Fibroblast of lung (primary cell): ENCODE measurements around the gene DNAH17. TPM values are rescaled to one million over a fixed set of nuclear protein-coding genes. Genes with fewer than 3 reads are reported as not detected.

Experiments
- DNase-seq, 2 donors: peaks; one replicate each; pipeline versions ENCODE4 v3.0.0 to v3.0.0-alpha.2; 2010; ENCODE audit warnings: low read depth in 2 of 2
- H2AFZ ChIP-seq: 2 replicates; pipeline ENCODE4 v1.5.1; 2012; ENCODE audit warnings: low read length, control low read depth, inconsistent platforms
- H3K27ac ChIP-seq: 2 replicates; pipeline ENCODE4 v1.5.1; 2011; ENCODE audit warnings: low read length, control low read depth; ENCODE audit not compliant: insufficient read depth
- H3K27me3 ChIP-seq: 2 replicates; pipeline ENCODE4 v1.5.1; 2011; ENCODE audit warnings: mild to moderate bottlenecking, low read length; ENCODE audit not compliant: control insufficient read depth, insufficient read depth
- H3K36me3 ChIP-seq: 2 replicates; pipeline ENCODE4 v1.5.1; 2011; ENCODE audit warnings: low read length; ENCODE audit not compliant: control insufficient read depth, insufficient read depth
- H3K4me1 ChIP-seq: 2 replicates; pipeline ENCODE4 v1.5.1; 2011; ENCODE audit warnings: low read length; ENCODE audit not compliant: control insufficient read depth, insufficient read depth; ENCODE audit errors: extremely low read depth
- H3K4me2 ChIP-seq: 2 replicates; pipeline ENCODE4 v1.5.1; 2011; ENCODE audit warnings: low read length, control low read depth; ENCODE audit not compliant: insufficient read depth; ENCODE audit errors: extremely low read depth
- H3K4me3 ChIP-seq, 4 experiments: fragments of 200-600 bp in 1 of 4; sonication (generic) in 1 of 4; replicated peaks in 1 of 4; 2 replicates each; pipeline ENCODE4 v1.5.1; 2011 to 2016; ENCODE audit warnings: low read length in 4 of 4, low read depth in 3 of 4, mild to moderate bottlenecking in 3 of 4, control low read depth in 2 of 4, inconsistent platforms in 1 of 4, mixed read lengths in 1 of 4; ENCODE audit not compliant: insufficient read depth in 1 of 4; ENCODE audit errors: control extremely low read depth in 1 of 4
- H3K79me2 ChIP-seq: 2 replicates; pipeline ENCODE4 v1.5.1; 2012; ENCODE audit warnings: mild to moderate bottlenecking, low read length, inconsistent platforms; ENCODE audit not compliant: control insufficient read depth, insufficient read depth
- H3K9ac ChIP-seq: 2 replicates; pipeline ENCODE4 v1.5.1; 2011; ENCODE audit warnings: mild to moderate bottlenecking, low read length, control low read depth; ENCODE audit not compliant: insufficient read depth
- H3K9me3 ChIP-seq: 2 replicates; pipeline ENCODE4 v1.5.1; 2012; ENCODE audit warnings: low read depth, low read length; ENCODE audit not compliant: control insufficient read depth, insufficient read depth
- H4K20me1 ChIP-seq: 2 replicates; pipeline ENCODE4 v1.5.1; 2011; ENCODE audit warnings: low read length; ENCODE audit not compliant: control insufficient read depth, insufficient read depth; ENCODE audit errors: extremely low read depth
- CTCF ChIP-seq, 2 donors: IDR thresholded peaks in 1 of 2; conservative IDR thresholded peaks in 1 of 2; 1 replicate in 1 of 2; 2 replicates in 1 of 2; pipeline ENCODE4 v1.5.1; 2011 to 2012; ENCODE audit warnings: low read length in 2 of 2, control low read depth in 1 of 2, inconsistent platforms in 1 of 2, low read depth in 1 of 2, mild to moderate bottlenecking in 1 of 2
- EZH2 ChIP-seq: IDR thresholded peaks from 2 replicates; pipeline ENCODE4 v1.5.1; 2012; ENCODE audit warnings: low read length, control low read depth, mild to moderate bottlenecking; ENCODE audit errors: missing control alignments
- polyA plus RNA-seq, 2 donors: library from polyadenylated mRNA; depleted of rRNA in 1 of 2; stranded (reverse) in 1 of 2; unstranded in 1 of 2; fragments of >200 nt; gene quantifications; 2 replicates each; pipeline ENCODE4 v1.2.1, GENCODE V29; 2011 to 2012; ENCODE audit warnings: missing spikeins in 1 of 2
- total RNA-seq: library from RNA; depleted of rRNA; stranded (reverse); fragments of >200 nt; gene quantifications from 2 replicates; pipeline ENCODE4 v1.2.1, GENCODE V29; 2014

DNAH17 gene
- total and polyA plus RNA-seq, 2 donors (not counting 1 experiment from before 2014, with no cell fraction given): not detected

GRCh38 chr17:78474614-78475146 lies 102.5 kb downstream of the DNAH17 start:
- Histone ChIP-seq H3K4me1 (no peaks in the 10 kb centered on the region), H3K9me3 (no peaks in the 10 kb centered on the region), H3K4me2 (no peak overlapping the region), H3K4me3 (no peak overlapping the region), H3K27ac (no peak overlapping the region), H3K27me3 (peaks cover 12% of the 10 kb centered on the region), H4K20me1 (no peaks in the 10 kb centered on the region), H2AFZ (no peak overlapping the region), H3K9ac (no peak overlapping the region), H3K36me3 (no peaks in the 10 kb centered on the region), H3K79me2 (no peaks in the 10 kb centered on the region)
- no peak for DNase-seq
- TF ChIP-seq EZH2: no peak
- no peak for TF ChIP-seq CTCF (conservative IDR thresholded peaks at IDR 0.05 in 1 of 2, IDR thresholded peaks at IDR 0.05 in 1 of 2; ENCODE audit: low read depth in 1 of 2, low read length in 2 of 2)

GRCh38 chr17:78473951-78474613 lies 103.1 kb downstream of the DNAH17 start:
- Histone ChIP-seq H2AFZ (no peak overlapping the region), H3K27me3 (peaks cover 12% of the 10 kb centered on the region), H3K4me1 (no peaks in the 10 kb centered on the region), H3K27ac (no peak overlapping the region), H3K4me2 (no peak overlapping the region), H3K79me2 (no peaks in the 10 kb centered on the region), H4K20me1 (no peaks in the 10 kb centered on the region), H3K36me3 (no peaks in the 10 kb centered on the region), H3K9ac (no peak overlapping the region), H3K9me3 (no peaks in the 10 kb centered on the region), H3K4me3 (no peak overlapping the region)
- TF ChIP-seq EZH2 (no peak), CTCF (conservative IDR thresholded peaks at IDR 0.05 in 1 of 2, IDR thresholded peaks at IDR 0.05 in 1 of 2; ENCODE audit: low read depth in 1 of 2, low read length in 2 of 2) (no peak)
- DNase-seq: no peak

GRCh38 chr17:78472035-78472905 lies 104.9 kb downstream of the DNAH17 start:
- Histone ChIP-seq H4K20me1 (no peaks in the 10 kb centered on the region), H2AFZ (no peak overlapping the region), H3K9ac (no peak overlapping the region), H3K79me2 (no peaks in the 10 kb centered on the region), H3K27me3 (peaks cover 12% of the 10 kb centered on the region), H3K4me1 (no peaks in the 10 kb centered on the region), H3K4me3 (no peak overlapping the region), H3K4me2 (no peak overlapping the region), H3K9me3 (no peaks in the 10 kb centered on the region), H3K27ac (no peak overlapping the region), H3K36me3 (no peaks in the 10 kb centered on the region)
- no peak for TF ChIP-seq CTCF (conservative IDR thresholded peaks at IDR 0.05 in 1 of 2, IDR thresholded peaks at IDR 0.05 in 1 of 2; ENCODE audit: low read depth in 1 of 2, low read length in 2 of 2)
- no peak for TF ChIP-seq EZH2
- DNase-seq: no peak
